Endometrial microvascular endothelial cells (primary cell): ENCODE data around the gene ZNF275. TPM values are rescaled to one million over a fixed set of nuclear protein-coding genes. Genes with fewer than 3 reads are reported as not detected.

Experiments
- in situ Hi-C: cut with HindIII; loops from 2 replicates; pipeline ENCODE4 v1.10.0; 2017; ENCODE audit warnings: low sequenced_read_pairs, low pct_unique_long_range_greater_than_20kb; ENCODE audit errors: inconsistent ontology term
- total RNA-seq: library from RNA; depleted of rRNA; stranded (reverse); fragments of >200 nt; gene quantifications from one replicate; pipeline ENCODE4 v1.2.3, GENCODE V29; 2015; ENCODE audit errors: inconsistent ontology term

Gene ZNF275
- total RNA-seq, 1 donor from 2014 or later = 4.7 TPM

DNA sequence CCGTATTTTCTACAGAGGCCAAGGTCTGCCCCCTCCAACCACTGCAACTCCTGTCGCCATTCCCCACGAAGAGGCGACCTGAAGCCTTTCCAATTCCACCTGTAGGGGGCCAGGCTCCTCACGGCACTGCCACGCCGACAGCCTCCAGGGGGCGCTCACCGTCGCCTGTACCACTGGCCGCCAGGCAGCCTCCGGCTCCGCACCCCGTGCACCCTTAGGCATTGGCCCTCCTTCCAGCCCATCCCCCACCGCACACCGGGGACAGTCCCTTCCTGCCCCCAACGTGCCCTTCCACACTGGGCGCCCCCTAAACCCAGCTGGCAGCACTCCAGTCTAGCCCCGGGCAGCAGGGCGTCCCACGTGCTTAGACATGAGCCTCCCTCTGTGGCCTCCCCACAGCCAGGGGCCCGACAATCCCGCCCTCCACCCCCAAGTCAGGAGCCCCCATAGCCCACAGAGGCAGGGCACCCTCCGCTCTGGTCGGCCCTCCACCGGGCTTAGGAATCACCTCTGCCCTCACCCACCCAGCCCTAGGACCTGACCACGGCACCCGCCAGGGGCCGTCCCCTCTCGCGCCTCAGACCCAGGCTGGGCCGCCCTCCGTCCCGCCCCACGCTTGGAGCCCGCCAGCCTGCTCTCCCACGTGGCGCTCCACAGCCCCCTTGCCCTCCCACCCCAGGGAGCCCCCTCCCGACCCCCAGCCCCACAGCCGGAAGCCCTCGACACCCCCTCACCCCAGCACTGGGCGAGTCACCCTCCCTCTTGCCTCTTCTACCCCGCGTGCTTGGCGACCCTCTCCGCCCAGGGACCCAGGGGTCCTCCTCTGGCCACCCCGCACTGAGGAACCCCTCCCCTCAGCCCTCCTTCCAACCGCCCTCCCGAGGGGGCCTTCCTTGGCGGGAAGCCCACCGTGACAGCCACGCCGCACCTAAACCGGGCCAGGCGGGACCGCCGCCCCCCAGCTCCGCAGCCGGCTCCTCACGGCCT lies 66.5 kb downstream of the ZNF275 start:
- in situ Hi-C loops = no loop called here

DNA sequence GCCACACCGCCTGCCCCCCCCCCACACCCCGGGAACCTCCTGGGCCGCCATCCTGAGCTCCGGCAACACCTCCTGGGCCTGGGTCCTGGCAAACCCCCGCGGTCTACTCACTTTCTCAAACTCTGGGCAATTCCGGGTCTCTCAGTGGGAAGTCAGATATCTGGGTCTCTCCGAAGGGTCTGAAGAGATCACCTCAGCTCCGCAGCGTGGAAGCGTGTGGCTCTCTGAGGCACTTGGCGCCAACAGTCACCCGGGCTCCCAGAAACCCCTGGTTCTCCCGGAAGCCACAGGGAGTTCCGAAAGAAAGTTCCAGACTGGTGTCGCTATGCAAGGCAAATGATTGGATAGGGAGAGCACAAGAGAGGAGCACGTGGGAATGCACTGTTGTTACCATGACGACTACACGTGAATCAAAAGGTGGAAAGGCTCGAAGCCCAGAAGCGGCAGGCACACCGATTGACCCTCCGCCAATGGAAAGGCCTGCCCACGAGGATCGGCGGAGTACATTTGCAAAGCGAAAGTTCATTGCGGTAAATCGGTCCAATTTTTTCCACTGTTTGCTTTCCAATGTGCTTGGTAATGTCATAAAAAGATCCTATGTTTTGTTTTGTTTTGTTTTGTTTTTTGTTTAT lies 67.3 kb downstream of the ZNF275 start, which contains the start of gene PNMA6E:
Gene PNMA6E (minus strand): TSS at position 218 of the 632 bp plus-strand sequence. CDS start 2,501 bp downstream, outside the sequence.
- in situ Hi-C loops = no loop called here

Other genes with a start within 250 kb of the ZNF275 start
- not detected for gene MAGEA1, start 154.9 kb upstream of the ZNF275 start, total RNA-seq
- not detected for gene PNMA6F, start 12.4 kb upstream of the ZNF275 start, total RNA-seq
- gene PNMA6E, start 67.2 kb downstream of the ZNF275 start, total RNA-seq = not detected
- 1.3 TPM for gene ZFP92, start 77.3 kb downstream of the ZNF275 start, total RNA-seq
- 0.56 TPM for gene TREX2, start 111.9 kb downstream of the ZNF275 start, total RNA-seq
- 39.3 TPM for gene HAUS7, start 136.4 kb downstream of the ZNF275 start, total RNA-seq
- 2.9 TPM for gene BGN, start 160.8 kb downstream of the ZNF275 start, total RNA-seq
- gene ATP2B3, start 183.5 kb downstream of the ZNF275 start, total RNA-seq = not detected